ENCODE data around the gene PDE4C.
A peak's percentile ranks its signal among the peaks of the same experiment; 100 is the strongest.

The PDE4C gene

DNA sequence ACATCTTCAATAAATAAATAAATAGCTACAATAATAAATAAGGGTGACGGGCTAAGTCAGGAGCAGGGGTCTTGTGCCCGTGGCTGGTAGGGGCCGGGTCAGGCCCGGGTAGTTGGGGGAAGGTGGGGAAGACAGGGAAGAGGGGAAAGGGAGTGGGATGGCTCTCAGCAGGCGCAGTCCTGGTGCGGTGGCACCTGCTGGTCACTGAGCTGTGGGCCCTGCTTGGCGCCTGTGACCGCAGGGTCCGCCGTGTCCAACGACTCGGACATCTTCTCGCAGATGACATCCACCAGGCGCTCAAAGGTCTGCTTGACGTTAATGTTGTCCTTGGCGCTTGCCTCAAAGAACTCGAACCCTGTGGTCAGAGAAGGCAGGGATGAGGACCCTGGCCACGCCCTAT, 28.9 kb downstream of the PDE4C start:
- Histone ChIP-seq H3K27ac (ENCODE audit: low read depth, low read length) (no peak overlapping the region), H3K27me3 (ENCODE audit: control insufficient read depth, insufficient read depth, low read length) (no peaks in the 10 kb centered on the region), H3K4me3 (ENCODE audit: low read length) (no peak overlapping the region), H3K4me1 (ENCODE audit: control insufficient read depth, insufficient read depth, low read length) (peaks cover 10% of the 10 kb centered on the region), H3K36me3 (ENCODE audit: control insufficient read depth, insufficient read depth, low read length) (peaks cover 7% of the 10 kb centered on the region), H3K9ac (ENCODE audit: low read length) (no peak overlapping the region)

- H3K36me3 ChIP-seq (ENCODE audit: control insufficient read depth, insufficient read depth, low read length) = peaks cover 7% of the 10 kb centered on the region
- no peaks in the 10 kb centered on the region for H3K27me3 ChIP-seq (ENCODE audit: control insufficient read depth, insufficient read depth, low read length)
- H3K4me3 ChIP-seq (ENCODE audit: low read length) = no peak overlapping the region
- no peak overlapping the region for H3K27ac ChIP-seq (ENCODE audit: low read depth, low read length)
- no peak overlapping the region for H3K9ac ChIP-seq (ENCODE audit: low read length)
- H3K4me1 ChIP-seq (ENCODE audit: control insufficient read depth, insufficient read depth, low read length) = peaks cover 13% of the 10 kb centered on the region
Observed at GRCh38 chr19:18196511-18196845, 29.8 kb downstream of the PDE4C start.

DNA sequence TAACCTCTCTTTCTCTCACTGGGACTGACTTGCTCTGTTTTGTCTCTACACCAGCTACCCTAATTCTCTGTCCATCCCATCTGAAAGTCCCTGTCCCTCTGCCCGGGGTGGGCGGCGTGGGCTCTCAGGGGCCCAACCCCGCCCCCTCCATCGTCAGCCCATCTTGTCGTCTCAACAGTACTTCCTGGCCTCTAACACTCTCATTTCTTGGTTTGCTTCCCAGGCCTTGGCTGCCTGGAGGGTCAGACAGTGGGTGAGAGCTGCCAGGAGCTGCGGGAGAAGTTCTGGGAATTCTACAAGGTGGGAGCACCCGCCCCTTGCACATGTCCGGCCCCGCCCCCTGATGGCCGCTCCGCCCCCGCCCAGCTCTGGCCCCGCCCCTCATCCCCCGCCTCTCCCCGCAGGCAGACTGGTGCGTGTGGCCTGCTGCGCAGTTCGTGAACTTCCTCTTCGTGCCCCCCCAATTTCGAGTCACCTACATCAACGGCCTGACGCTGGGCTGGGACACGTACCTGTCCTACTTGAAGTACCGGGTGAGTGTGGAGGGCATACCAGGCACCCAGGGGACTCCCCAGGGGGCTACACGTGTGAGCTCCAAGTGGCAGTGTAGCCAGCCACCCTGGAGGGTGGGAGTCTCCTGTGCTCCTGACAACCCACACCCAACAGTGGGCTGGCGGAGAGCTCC, 31.5 kb downstream of the PDE4C start:
- Histone ChIP-seq H3K9ac (ENCODE audit: low read length) (no peak overlapping the region), H3K27me3 (ENCODE audit: control insufficient read depth, insufficient read depth, low read length) (no peaks in the 10 kb centered on the region), H3K27ac (ENCODE audit: low read depth, low read length) (peak overlapping the region; percentile 75)

DNA sequence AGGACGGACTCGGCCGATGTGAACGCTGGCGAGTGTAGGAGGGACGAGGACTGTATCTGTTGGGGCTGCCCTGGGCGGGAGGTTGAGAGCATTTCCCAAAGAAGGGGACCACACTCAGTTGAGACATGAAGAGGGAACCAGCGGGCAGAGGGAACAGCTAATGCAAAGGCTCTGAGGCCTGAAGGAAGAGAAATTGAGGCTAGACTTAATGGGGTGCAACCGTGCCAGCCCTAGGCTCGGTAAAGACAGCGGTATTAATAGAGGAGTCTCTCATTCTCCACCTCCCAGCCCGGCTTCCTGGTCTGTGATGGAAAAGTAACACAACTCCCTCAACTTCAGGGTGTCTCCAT, 32.1 kb downstream of the PDE4C start:
- Histone ChIP-seq H3K4me1 (ENCODE audit: control insufficient read depth, insufficient read depth, low read length) (peaks cover 13% of the 10 kb centered on the region), H3K27ac (ENCODE audit: low read depth, low read length) (peak overlapping the region; percentile 55), H3K27me3 (ENCODE audit: control insufficient read depth, insufficient read depth, low read length) (no peaks in the 10 kb centered on the region), H3K9ac (ENCODE audit: low read length) (no peak overlapping the region), H3K36me3 (ENCODE audit: control insufficient read depth, insufficient read depth, low read length) (peaks cover 7% of the 10 kb centered on the region), H3K4me3 (ENCODE audit: low read length) (peak overlapping the region; percentile 84)

More for the DNA sequence above, 31.5 kb downstream of the PDE4C start:
- peaks cover 13% of the 10 kb centered on the region for H3K4me1 ChIP-seq (ENCODE audit: control insufficient read depth, insufficient read depth, low read length)
- peaks cover 7% of the 10 kb centered on the region for H3K36me3 ChIP-seq (ENCODE audit: control insufficient read depth, insufficient read depth, low read length)
- peak overlapping the region; percentile 84 for H3K4me3 ChIP-seq (ENCODE audit: low read length)

DNA sequence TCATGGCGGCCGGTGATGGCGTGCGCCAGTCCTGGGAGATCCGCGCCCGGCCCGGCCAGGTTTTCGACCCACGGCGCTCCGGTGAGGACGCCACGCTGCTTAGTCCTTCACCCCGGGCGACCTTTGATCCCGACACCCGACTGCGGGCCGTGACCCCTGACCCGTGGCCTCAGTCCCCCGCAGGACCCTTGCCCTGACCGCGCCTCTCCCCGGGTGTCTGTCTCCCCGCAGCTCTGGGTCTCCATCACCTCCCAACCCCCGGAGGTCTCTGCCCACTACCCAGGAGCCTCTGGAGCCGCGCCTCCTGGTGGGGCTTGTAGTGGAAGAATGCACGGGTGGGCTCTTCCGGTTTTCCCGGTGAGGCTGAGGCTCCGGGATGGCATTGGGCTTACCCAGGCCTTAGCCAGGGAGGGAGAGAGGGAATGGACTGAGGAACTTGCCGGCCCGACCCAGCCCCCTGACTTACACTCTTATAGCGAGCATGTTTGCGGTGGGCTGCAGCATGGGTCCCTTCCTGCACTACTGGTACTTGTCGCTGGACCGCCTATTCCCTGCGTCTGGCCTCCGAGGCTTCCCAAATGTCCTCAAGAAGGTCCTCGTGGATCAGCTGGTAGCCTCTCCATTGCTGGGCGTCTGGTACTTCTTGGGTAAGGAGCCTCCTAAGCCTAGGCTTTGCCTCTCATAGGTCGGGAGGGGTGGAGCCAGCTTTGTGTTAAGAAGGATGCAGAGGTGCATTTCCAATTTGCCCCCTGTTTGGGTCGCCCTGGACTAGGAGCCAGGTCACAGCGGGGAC, 32.7 kb downstream of the PDE4C start:
- Histone ChIP-seq H3K36me3 (ENCODE audit: control insufficient read depth, insufficient read depth, low read length) (peaks cover 5% of the 10 kb centered on the region), H3K4me1 (ENCODE audit: control insufficient read depth, insufficient read depth, low read length) (peaks cover 13% of the 10 kb centered on the region), H3K9ac (ENCODE audit: low read length) (peak overlapping the region; percentile 45), H3K27ac (ENCODE audit: low read depth, low read length) (peak overlapping the region; percentile 91), H3K4me3 (ENCODE audit: low read length) (peak overlapping the region; percentile 84), H3K27me3 (ENCODE audit: control insufficient read depth, insufficient read depth, low read length) (no peaks in the 10 kb centered on the region)

DNA sequence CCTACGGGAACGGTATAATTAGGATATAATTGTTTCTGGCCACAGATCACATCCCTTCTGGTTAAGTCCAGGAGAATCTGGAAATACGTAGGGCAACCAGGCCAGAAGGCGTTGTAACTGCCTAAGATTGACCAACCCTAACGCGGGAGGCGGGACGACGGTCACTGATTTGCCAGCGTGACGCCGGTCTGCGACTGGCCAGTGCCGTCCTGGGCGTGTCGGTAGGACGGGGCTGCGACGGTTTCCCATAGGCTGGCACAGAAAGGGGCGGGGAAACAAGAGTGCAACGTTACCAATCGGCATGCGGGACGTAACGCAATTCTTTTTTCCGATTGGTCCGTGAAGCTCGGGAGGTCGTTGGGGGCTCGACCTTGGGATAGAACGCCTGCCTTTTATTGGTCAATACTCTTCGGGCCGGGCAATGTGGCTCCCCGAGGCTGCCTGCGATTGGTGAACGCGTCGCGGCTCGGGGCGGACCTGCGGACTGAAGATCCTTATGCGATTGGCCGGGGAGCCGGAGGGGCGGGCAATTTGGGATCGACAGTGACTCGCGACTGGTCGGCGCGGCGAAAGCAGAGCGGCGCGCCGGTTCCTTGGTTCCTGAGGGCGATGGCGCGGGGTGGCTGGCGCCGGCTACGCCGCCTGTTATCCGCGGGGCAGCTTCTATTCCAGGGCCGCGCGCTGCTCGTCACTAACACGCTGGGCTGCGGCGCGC, 33.4 kb downstream of the PDE4C start, which contains the start of gene MPV17L2:
Gene MPV17L2, plus strand, starts transcription at position 546 of the 715 bp plus-strand sequence. Its CDS starts 64 bp downstream, at position 610.
- Histone ChIP-seq H3K27ac (ENCODE audit: low read depth, low read length) (peak within 1 kb of the TSS; percentile 91), H3K9ac (ENCODE audit: low read length) (peak within 1 kb of the TSS; percentile 45), H3K36me3 (ENCODE audit: control insufficient read depth, insufficient read depth, low read length) (peaks cover 4% of the 10 kb centered on the region), H3K27me3 (ENCODE audit: control insufficient read depth, insufficient read depth, low read length) (no peaks in the 10 kb centered on the region), H3K4me3 (ENCODE audit: low read length) (peak within 1 kb of the TSS; percentile 84), H3K4me1 (ENCODE audit: control insufficient read depth, insufficient read depth, low read length) (peaks cover 13% of the 10 kb centered on the region)

DNA sequence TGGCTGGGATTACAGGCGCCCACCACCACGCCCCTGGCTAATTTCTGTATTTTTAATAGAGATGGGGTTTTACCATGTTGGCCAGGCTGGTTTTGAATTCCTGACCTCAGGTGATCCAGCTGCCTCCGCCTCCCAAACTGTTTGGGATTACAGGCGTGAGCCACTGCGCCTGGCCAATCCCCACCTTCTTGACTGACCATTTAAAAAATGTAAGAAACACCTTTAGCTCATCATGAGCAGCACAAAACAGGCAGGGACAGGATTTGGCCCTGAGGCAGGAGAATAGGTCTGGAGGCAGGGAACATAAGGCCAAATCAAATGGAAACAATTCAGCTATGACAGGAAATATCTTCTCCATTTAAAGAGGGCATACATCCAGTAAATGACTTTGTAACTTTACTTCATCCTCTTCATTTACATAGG, 34.6 kb downstream of the PDE4C start:
- H3K4me1 ChIP-seq (ENCODE audit: control insufficient read depth, insufficient read depth, low read length) = peaks cover 13% of the 10 kb centered on the region
- peaks cover 4% of the 10 kb centered on the region for H3K36me3 ChIP-seq (ENCODE audit: control insufficient read depth, insufficient read depth, low read length)
- no peaks in the 10 kb centered on the region for H3K27me3 ChIP-seq (ENCODE audit: control insufficient read depth, insufficient read depth, low read length)
- H3K9ac ChIP-seq (ENCODE audit: low read length) = no peak overlapping the region
- H3K4me3 ChIP-seq (ENCODE audit: low read length) = peak overlapping the region; percentile 71
- H3K27ac ChIP-seq (ENCODE audit: low read depth, low read length) = peak overlapping the region; percentile 88

- Histone ChIP-seq H3K4me3 (ENCODE audit: low read length) (no peak overlapping the region), H3K4me1 (ENCODE audit: control insufficient read depth, insufficient read depth, low read length) (peaks cover 13% of the 10 kb centered on the region), H3K9ac (ENCODE audit: low read length) (no peak overlapping the region), H3K27ac (ENCODE audit: low read depth, low read length) (no peak overlapping the region), H3K36me3 (ENCODE audit: control insufficient read depth, insufficient read depth, low read length) (no peaks in the 10 kb centered on the region), H3K27me3 (ENCODE audit: control insufficient read depth, insufficient read depth, low read length) (no peaks in the 10 kb centered on the region)
Observed at GRCh38 chr19:18190278-18190677, 36.0 kb downstream of the PDE4C start.

DNA sequence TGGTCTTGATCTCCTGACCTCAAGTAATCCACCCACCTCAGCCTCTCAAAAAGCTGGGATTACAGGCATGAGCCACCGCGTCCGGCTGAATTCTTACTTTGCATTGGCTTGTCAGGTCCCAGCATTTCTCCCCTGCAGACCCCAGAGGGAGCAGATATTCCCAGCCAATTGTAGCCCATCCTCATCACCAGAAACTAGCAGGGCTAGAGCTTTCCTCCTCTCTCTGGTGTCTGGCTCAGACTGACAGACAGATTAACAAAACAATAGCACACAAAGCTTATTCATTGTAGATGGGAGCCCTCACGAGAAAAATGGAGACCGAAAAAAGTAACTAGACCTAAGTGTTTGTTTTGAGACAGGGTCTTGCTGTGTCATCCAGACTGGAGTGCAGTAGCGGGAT, 40.7 kb downstream of the PDE4C start:
- H3K27ac ChIP-seq (ENCODE audit: low read depth, low read length) = no peak overlapping the region
- no peaks in the 10 kb centered on the region for H3K27me3 ChIP-seq (ENCODE audit: control insufficient read depth, insufficient read depth, low read length)
- no peak overlapping the region for H3K4me3 ChIP-seq (ENCODE audit: low read length)
- no peaks in the 10 kb centered on the region for H3K4me1 ChIP-seq (ENCODE audit: control insufficient read depth, insufficient read depth, low read length)
- no peak overlapping the region for H3K9ac ChIP-seq (ENCODE audit: low read length)
- no peaks in the 10 kb centered on the region for H3K36me3 ChIP-seq (ENCODE audit: control insufficient read depth, insufficient read depth, low read length)

- Histone ChIP-seq H3K4me3 (ENCODE audit: low read length) (no peak overlapping the region), H3K27me3 (ENCODE audit: control insufficient read depth, insufficient read depth, low read length) (no peaks in the 10 kb centered on the region), H3K27ac (ENCODE audit: low read depth, low read length) (no peak overlapping the region)
Observed at GRCh38 chr19:18183529-18183928, 42.7 kb downstream of the PDE4C start.

GRCh38 chr19:18179957-18180356, 46.3 kb downstream of the PDE4C start:
- Histone ChIP-seq H3K4me1 (ENCODE audit: control insufficient read depth, insufficient read depth, low read length) (no peaks in the 10 kb centered on the region), H3K4me3 (ENCODE audit: low read length) (no peak overlapping the region), H3K27ac (ENCODE audit: low read depth, low read length) (no peak overlapping the region), H3K27me3 (ENCODE audit: control insufficient read depth, insufficient read depth, low read length) (no peaks in the 10 kb centered on the region), H3K36me3 (ENCODE audit: control insufficient read depth, insufficient read depth, low read length) (no peaks in the 10 kb centered on the region), H3K9ac (ENCODE audit: low read length) (no peak overlapping the region)

More at GRCh38 chr19:18183529-18183928, 42.7 kb downstream of the PDE4C start:
- H3K4me1 ChIP-seq (ENCODE audit: control insufficient read depth, insufficient read depth, low read length) = no peaks in the 10 kb centered on the region
- H3K36me3 ChIP-seq (ENCODE audit: control insufficient read depth, insufficient read depth, low read length) = no peaks in the 10 kb centered on the region
- no peak overlapping the region for H3K9ac ChIP-seq (ENCODE audit: low read length)

Data from rectal smooth muscle tissue (tissue), 1 donor.